Panc1 (cell line): ENCODE measurements around the gene MINK1. TPM values are rescaled to one million over a fixed set of nuclear protein-coding genes. Genes with fewer than 3 reads are reported as not detected.

Experiments
- ATAC-seq: fragments of 200-7000 bp; cut with Tn5 transposase; 2 replicates; pipeline ENCODE4 v1.9.1; 2020; ENCODE audit warnings: mild to moderate bottlenecking, moderate library complexity
- BruUV-seq: library from RNA; stranded (reverse); fragments of 400-500 nt; replicated peaks from 2 replicates; lab custom pipeline; 2021; lab: Mats Ljungman, UMichigan
- CTCF ChIA-PET: fragments of 300-600 bp; sonication (Branson Sonifier 250); formaldehyde crosslinking; loops from one replicate; lab custom pipeline; 2022; ENCODE audit warnings: antibody characterized with exemption; lab: Charles Lee
- POLR2A ChIA-PET: fragments of 300-600 bp; sonication (Branson Sonifier 250); formaldehyde crosslinking; loops from one replicate; lab custom pipeline; 2022; ENCODE audit warnings: antibody characterized with exemption; lab: Charles Lee
- DNase-seq: peaks from one replicate; pipeline ENCODE4 v3.0.0-alpha.2; 2010; ENCODE audit warnings: low read depth, low spot score
- H3K27ac ChIP-seq: 2 replicates; pipeline ENCODE4 v1.5.1; 2011; ENCODE audit warnings: mild to moderate bottlenecking, low read length, inconsistent platforms
- H3K27me3 ChIP-seq: fragments of 200-500 bp; sonication (Bioruptor generic); 2 replicates; pipeline ENCODE4 v1.6.0; 2014; ENCODE audit warnings: low read length, inconsistent platforms; ENCODE audit not compliant: control insufficient read depth, insufficient read depth
- H3K36me3 ChIP-seq: fragments of 200-500 bp; sonication (Bioruptor generic); 2 replicates; pipeline ENCODE4 v1.5.1; 2014; ENCODE audit warnings: inconsistent platforms, mild to moderate bottlenecking, low read length, moderate library complexity; ENCODE audit not compliant: control insufficient read depth, insufficient read depth
- H3K4me1 ChIP-seq: 2 replicates; pipeline ENCODE4 v1.5.1; 2011; ENCODE audit warnings: inconsistent platforms, mild to moderate bottlenecking, low read length, moderate library complexity; ENCODE audit not compliant: control insufficient read depth, insufficient read depth
- H3K4me3 ChIP-seq, 2 experiments: 2 replicates each; pipeline ENCODE4 v1.5.1; 2011 to 2012; ENCODE audit warnings: low read depth in 2 of 2, low read length in 2 of 2, mild to moderate bottlenecking in 2 of 2, inconsistent platforms in 1 of 2, moderate library complexity in 1 of 2
- H3K9me3 ChIP-seq: fragments of 200-500 bp; sonication (Bioruptor generic); 2 replicates; pipeline ENCODE4 v1.5.1; 2014; ENCODE audit warnings: low read depth, mild to moderate bottlenecking, inconsistent platforms, low read length, moderate library complexity; ENCODE audit not compliant: control insufficient read depth, insufficient read depth
- CTCF ChIP-seq: fragments of 450-650 bp; IDR thresholded peaks from 2 replicates; pipeline ENCODE4 v1.5.1; 2017; ENCODE audit warnings: mild to moderate bottlenecking
- POLR2AphosphoS5 ChIP-seq: IDR thresholded peaks from 2 replicates; pipeline ENCODE4 v1.6.1; 2012; ENCODE audit warnings: mild to moderate bottlenecking, low read depth, low read length, moderate library complexity
- REST ChIP-seq, 2 experiments: IDR thresholded peaks; 2 replicates each; pipeline ENCODE4 v1.6.1; 2011 to 2012; ENCODE audit warnings: low read depth in 2 of 2, control low read depth in 1 of 2, low read length in 1 of 2, mild to moderate bottlenecking in 1 of 2, moderate library complexity in 1 of 2; ENCODE audit not compliant: insufficient read depth in 1 of 2
- SIN3A ChIP-seq: IDR thresholded peaks from 2 replicates; pipeline ENCODE4 v1.6.1; 2012; ENCODE audit warnings: low read depth, mild to moderate bottlenecking, low read length, moderate library complexity, borderline replicate concordance; ENCODE audit not compliant: insufficient read depth
- TCF7L2 ChIP-seq: IDR thresholded peaks from 2 replicates; pipeline ENCODE4 v1.6.1; 2011; ENCODE audit warnings: mild to moderate bottlenecking, low read depth, low read length, inconsistent platforms
- in situ Hi-C: cut with HindIII; loops from 2 replicates; pipeline ENCODE4 v1.10.0; 2016; ENCODE audit warnings: low sequenced_read_pairs, low pct_unique_long_range_greater_than_20kb
- intact Hi-C: fragments of 100-400 bp; cut with micrococcal nuclease; formaldehyde crosslinking; loops from one replicate; pipeline ENCODE4 v1.10.0; 2022; ENCODE audit not compliant: unreplicated experiment
- total RNA-seq: library from RNA; stranded (reverse); gene quantifications from one replicate; pipeline ENCODE4 v1.2.1, GENCODE V29; 2021; ENCODE audit not compliant: unreplicated experiment

MINK1 gene
- total RNA-seq, 1 experiment from 2014 or later = 78.2 TPM

- BruUV-seq = no TSS peak
- no peak overlapping the region for H3K4me3 ChIP-seq
- no peaks in the 10 kb centered on the region for H3K9me3 ChIP-seq
- no peak for ATAC-seq
- TF ChIP-seq POLR2AphosphoS5 = no peak
- 0 out of 2 replicates have a peak, but pooled peaks have one; percentile 6 for TF ChIP-seq CTCF
- H3K27me3 ChIP-seq = no peaks in the 10 kb centered on the region
- no peaks in the 10 kb centered on the region; the same call in 1 of the 2 replicates for H3K4me1 ChIP-seq
- CTCF ChIA-PET = interaction anchor here (0.6 kb wide), 1 partner anchor 11 kb away, joined by 7 read pairs; no protein-coding TSS in a partner anchor
- no peak overlapping the region for H3K27ac ChIP-seq
- POLR2A ChIA-PET = no interaction called here
- in situ Hi-C loops = no loop called here
- intact Hi-C loops = no loop called here
- H3K36me3 ChIP-seq = no peaks in the 10 kb centered on the region
- no peak for DNase-seq
Measured at GRCh38 chr17:4896332-4897197, 63.4 kb downstream of the MINK1 start.

- DNase-seq (no peak), ATAC-seq (no peak)
- CTCF ChIA-PET = no interaction called here
- H3K27me3 ChIP-seq = no peaks in the 10 kb centered on the region
- POLR2A ChIA-PET = no interaction called here
- BruUV-seq = no TSS peak
- H3K36me3 ChIP-seq = no peaks in the 10 kb centered on the region
- TF ChIP-seq SIN3A = no peak
- TF ChIP-seq REST (IDR thresholded peaks at IDR 0.05; ENCODE audit: insufficient read depth in 1 of 2, low read depth in 2 of 2, low read length in 1 of 2) = no peak
- TF ChIP-seq CTCF = no peak
- no peak for TF ChIP-seq POLR2AphosphoS5
- TF ChIP-seq TCF7L2 = no peak
- H3K9me3 ChIP-seq = no peaks in the 10 kb centered on the region
- no peak overlapping the region for H3K27ac ChIP-seq
- H3K4me1 ChIP-seq = no peaks in the 10 kb centered on the region; the same call in 1 of the 2 replicates
- H3K4me3 ChIP-seq = no peak overlapping the region
- in situ Hi-C loops = no loop called here
- intact Hi-C loops = no loop called here
Measured at GRCh38 chr17:4897198-4897687, 64.1 kb downstream of the MINK1 start.
